CD4-positive, alpha-beta T cell treated with Interleukin-21 for 1 hour (primary cell): ENCODE data around the gene KLHDC8A.
A peak's percentile ranks its signal among the peaks of the same experiment; 100 is the strongest.
"Not testable (repeated sequence)": the region's sequence is repeated elsewhere in the genome, so short reads cannot be mapped to it uniquely, and the experiment has no call there.

ENCODE experiments used
- DNase-seq: peaks from one replicate; pipeline ENCODE4 v3.0.0-alpha.2; 2020

KLHDC8A gene

GRCh38 chr1:205356440-205357139 is at the start of gene KLHDC8A:
Gene KLHDC8A, minus strand, starts transcription at chr1:205356922. Its CDS starts 13,318 bp downstream, at chr1:205343604.
- DNase-seq = no peak

- peak; percentile 14 for DNase-seq
Observed at GRCh38 chr1:205406252-205406651, 49.5 kb upstream of the KLHDC8A start.

GRCh38 chr1:205404484-205404883 is 47.8 kb upstream of the KLHDC8A start:
- not testable (repeated sequence) for DNase-seq

- DNase-seq = no peak
Observed at GRCh38 chr1:205398586-205398985, 41.9 kb upstream of the KLHDC8A start.

GRCh38 chr1:205396967-205397616 is 40.4 kb upstream of the KLHDC8A start:
- DNase-seq = peak; percentile 56

GRCh38 chr1:205395616-205396015 is 38.9 kb upstream of the KLHDC8A start:
- DNase-seq = no peak

GRCh38 chr1:205392650-205393049 is 35.9 kb upstream of the KLHDC8A start:
- DNase-seq = no peak

- no peak for DNase-seq
Observed at GRCh38 chr1:205391386-205391785, 34.7 kb upstream of the KLHDC8A start.

- DNase-seq = no peak
Observed at GRCh38 chr1:205387845-205388244, 31.1 kb upstream of the KLHDC8A start.

GRCh38 chr1:205382990-205383389 is 26.3 kb upstream of the KLHDC8A start:
- DNase-seq = not testable (repeated sequence)

GRCh38 chr1:205382561-205382960 is 25.8 kb upstream of the KLHDC8A start:
- DNase-seq = no peak

- DNase-seq = no peak
Observed at GRCh38 chr1:205381305-205381704, 24.6 kb upstream of the KLHDC8A start.

GRCh38 chr1:205380882-205381281 is 24.2 kb upstream of the KLHDC8A start:
- no peak for DNase-seq

- DNase-seq = no peak
Observed at GRCh38 chr1:205379056-205379455, 22.3 kb upstream of the KLHDC8A start.

- no peak for DNase-seq
Observed at GRCh38 chr1:205377355-205377754, 20.6 kb upstream of the KLHDC8A start.

- DNase-seq = no peak
Observed at GRCh38 chr1:205376739-205377138, 20.0 kb upstream of the KLHDC8A start.

- DNase-seq = no peak
Observed at GRCh38 chr1:205375835-205376545, 19.3 kb upstream of the KLHDC8A start.

- no peak for DNase-seq
Observed at GRCh38 chr1:205374210-205375078, 17.7 kb upstream of the KLHDC8A start.

- no peak for DNase-seq
Observed at GRCh38 chr1:205373798-205374175, 17.1 kb upstream of the KLHDC8A start.

GRCh38 chr1:205373022-205373797 is 16.5 kb upstream of the KLHDC8A start:
- DNase-seq = no peak

GRCh38 chr1:205371871-205372660 is 15.3 kb upstream of the KLHDC8A start:
- no peak for DNase-seq
